T-helper 1 cell (primary cell): Measurements from ENCODE around the gene PPP1R37.
A peak's percentile ranks its signal among the peaks of the same experiment; 100 is the strongest.

Experiments used
- DNase-seq, 5 donors: peaks; one replicate each; pipeline ENCODE4 v3.0.0-alpha.2; 2012 to 2020

PPP1R37 gene

GRCh38 chr19:45070861-45071544, 22.0 kb upstream of the PPP1R37 start:
- no peak for DNase-seq

DNA sequence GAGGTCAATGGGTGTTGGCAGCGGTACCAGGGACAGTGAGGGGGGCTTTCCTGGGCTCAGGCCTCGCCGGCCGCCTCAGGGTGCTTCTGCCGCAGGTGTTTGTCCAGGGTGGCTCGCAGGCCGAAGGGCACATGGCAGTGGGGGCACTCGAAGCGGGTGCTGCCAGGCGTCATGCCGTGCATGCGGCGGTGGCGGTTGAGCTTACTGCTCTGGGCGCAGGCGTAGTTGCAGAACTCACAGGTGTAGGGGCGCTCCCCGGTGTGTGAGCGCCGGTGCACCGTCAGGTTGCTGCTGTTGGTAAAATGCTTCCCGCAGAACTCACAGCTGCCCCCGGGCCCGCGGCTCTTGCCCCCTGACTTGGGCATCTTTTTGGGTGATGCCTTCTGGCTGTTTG, 21.4 kb upstream of the PPP1R37 start:
- DNase-seq: no peak

DNA sequence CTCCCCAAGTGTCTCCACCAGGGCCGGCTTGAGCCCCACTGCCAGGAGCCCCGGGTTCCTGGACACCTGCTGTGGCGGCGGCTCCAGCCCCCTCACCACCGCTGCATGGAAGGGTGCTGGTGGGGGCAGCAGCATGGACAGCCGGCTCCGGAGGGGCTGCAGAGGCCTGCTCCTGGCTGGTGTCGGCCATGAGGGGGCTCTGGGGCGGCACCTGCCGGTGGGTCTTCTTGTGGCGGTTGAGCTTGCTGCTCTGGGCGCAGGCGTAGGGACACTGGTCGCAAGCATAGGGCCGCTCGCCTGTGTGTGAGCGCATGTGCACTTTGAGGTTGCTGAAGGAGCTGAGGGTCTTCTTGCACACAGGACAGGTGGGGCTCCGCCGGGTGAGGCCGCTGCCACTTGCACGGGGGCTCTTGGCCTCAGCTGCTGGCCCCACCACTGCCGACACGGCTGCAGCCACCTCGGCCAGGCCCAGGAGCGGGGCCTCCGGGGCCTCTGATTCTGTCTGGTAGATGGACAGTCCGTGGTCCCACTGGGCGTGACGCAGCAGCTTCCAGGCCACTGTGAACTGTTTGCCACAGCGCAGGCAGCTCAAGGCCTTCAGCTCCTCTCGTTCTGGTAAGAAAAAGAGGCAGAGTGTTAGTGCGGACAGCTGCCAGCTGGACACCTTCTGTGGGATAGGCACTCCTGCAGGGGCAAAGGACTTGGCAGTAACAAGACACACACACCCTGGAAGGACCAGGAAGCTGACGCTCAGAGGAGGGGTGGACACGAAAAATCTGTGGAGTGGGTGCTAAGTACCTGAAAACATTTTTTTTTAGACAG, 20.8 kb upstream of the PPP1R37 start:
- no peak for DNase-seq

DNA sequence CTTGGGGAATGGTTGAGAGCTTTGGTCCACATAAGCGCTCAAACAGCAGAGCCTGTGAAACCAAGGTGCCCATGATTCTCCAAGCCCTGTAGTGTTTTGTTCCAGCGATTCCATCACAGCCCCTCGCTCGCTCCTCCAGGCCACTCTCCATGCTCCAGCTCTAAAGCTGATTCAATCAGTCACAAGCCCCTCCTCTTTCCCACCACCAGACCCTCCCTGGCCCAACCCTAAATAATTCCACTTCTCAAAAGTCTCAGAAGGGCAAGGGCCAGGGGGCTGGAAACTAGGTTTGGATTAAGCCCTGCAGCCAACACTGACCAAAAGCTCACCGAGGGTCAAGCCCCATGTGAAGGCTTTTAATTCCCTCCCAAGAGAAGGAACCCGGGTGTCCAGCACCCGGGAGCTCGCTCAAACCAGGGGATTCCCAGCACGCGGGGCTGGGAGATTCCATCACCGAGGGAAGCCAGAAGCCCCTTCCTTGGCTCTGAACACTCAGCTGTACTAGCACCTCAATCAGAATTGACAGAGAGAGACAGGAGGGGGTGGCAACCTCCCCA, 18.2 kb upstream of the PPP1R37 start:
- no peak for DNase-seq

DNA sequence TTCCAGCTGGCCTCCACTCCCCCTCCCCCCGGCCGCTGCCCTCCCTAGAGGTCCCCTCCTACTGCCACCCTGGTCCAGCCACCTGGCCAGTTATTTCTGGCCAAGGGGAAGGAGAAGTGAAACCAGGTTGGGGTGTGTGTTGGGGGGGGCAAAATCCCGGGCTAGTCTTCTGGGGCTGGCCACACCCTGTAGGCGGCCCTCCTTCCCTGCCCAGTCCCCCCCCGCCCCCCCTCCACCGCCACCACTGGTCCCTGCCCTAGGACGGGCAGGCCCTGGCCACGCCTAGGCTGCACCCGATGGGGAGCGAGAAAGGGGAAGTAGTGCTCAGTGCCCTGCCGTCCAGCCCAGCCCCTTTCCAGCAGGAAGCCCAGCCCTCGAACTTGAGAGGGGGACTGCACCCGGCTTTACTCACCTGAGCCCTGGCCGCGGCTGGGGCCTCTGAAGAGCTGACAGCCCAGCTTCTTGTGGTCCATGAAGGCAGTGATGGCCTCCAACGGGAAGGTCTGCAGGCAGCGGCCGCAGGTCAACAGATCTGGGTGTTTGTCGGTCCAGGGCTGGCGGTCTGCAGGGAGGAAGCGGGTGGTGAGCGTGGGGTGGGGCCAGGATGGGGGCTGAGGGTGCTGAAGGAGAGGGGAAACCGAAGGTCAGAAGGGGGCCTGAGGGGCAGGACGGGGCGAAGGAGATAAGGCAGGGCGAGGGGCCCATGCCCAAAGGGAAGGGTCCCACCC, 17.5 kb upstream of the PPP1R37 start:
- peak in 3 of 5 donors; percentile 23 to 64 (median 24) for DNase-seq

DNA sequence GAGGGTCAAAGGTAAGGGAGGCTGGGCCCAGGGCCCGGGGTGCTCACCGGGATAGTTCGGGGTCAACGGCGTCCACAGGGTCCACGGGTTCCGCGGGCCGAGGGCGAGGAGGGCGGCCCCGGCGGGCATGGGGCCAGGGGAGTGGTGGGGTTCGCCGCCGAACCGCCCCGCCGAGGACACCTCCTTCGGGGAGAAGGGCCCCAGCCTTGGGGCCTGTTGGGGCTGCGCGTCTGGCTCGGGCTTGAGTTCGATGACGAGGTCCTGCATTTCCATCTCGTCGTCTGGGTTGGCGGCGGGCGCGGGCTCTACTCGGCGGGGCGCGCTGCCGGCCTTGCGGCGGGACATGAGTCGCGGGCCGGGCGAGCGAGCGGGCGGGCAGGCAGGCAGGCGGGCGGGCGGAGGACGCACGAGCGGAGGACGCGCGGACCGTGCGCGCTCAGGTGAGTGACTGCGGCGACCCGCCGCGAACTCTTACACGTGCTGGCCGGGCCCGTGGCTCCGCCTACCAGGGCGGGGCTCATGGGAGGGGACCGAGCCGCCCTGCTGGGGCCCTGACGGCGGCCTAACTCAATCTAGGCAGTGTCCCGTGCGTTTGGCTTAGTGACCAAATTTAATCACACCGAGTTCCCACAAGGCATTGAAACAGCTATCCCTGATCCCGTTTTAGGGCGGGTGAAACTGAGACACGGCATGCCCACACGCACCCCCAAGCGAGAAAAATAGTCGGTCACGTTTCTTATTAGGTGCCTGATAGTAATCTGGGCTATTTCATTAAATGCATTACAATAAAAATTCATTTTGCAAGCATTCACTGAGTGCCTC, 16.7 kb upstream of the PPP1R37 start, which contains the start of gene ZNF296:
Gene ZNF296, minus strand, starts transcription at position 450 of the 822 bp plus-strand sequence. Its CDS starts 105 bp downstream, at position 345.
- peak; percentile 65 to 84 (median 71) for DNase-seq

DNA sequence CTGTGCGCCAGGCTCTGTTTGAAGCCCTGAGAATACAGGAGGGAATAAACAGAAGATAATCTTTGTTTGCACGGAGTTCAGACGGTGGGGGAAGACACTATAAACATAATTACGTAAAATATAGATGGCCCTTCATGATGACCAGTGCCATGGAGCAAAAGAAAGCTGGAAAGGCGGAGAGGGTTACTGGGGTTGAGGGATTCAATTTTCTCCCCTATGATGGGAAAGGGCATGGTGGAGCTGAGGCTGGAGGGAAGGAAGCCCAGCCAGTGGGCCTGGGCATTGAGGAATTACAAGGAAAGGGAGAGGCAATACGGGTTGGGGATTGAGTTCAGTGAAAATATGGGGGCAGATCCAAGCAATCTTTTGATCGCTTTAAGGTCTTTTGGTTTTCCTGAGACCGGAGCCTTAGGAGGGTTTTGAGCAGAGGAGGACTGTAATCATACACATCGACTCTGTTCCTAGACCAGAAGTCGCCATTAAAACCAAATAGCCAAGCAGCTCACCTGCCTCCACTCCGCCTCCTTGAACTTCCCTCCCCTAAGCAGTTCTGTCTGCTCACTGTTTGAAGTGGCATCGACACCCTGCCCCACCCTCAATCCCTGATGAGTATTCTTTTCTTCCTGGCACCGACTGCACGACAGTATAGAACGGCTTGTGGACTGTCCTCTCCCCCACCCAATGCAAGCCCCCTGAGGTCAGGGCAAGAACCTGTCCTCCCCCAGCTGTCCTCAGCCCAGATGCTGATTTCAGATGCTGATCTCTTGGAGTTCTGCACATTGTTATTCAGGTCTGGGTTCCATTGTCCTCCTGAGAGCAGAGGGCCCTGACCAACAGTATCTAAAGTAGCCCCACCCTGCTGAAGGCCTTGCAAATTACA, 15.9 kb upstream of the PPP1R37 start:
- no peak for DNase-seq

- DNase-seq: no peak
Measured at GRCh38 chr19:45078390-45079062, 14.5 kb upstream of the PPP1R37 start.

DNA sequence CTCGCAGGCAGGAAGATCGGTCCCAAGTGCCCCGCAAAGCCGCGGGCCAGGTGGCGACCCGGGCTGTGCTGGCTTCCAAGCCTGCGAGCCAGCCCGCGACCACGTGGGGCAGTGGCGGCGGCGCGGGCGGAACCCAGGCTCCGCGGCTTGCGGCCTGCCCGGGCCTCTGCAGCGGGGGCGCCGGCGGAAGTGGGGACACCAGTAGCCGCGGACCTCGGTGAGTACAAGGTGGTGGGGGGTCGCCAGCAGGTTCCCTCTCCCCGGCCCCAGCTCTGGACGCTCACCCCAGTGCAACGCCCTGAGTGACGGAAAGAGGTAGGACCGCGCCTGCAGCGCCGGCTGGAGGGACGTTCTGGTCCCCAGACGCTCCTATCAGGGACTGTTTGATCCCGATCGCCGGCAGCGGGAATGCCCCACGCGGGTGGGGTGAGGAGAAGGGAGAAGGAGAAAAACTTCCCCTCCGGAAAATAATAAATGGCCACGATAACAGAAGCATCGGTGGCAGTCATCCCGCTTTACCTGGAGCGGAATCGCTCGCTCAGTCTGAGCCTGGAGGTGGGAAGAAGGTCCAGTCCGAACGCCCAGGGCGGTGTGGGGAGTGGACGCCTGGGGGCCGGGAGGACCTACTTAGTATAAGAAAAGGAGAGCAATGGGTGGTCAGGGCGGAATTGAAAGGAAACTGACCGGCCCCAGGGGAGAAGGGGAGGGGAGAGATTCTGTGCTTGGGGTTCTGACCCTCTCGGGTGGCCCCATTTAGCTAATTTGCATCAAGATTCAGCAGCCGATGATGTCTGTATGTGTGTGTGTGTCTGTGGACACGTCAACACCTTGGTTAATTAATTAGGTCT, 13.7 kb upstream of the PPP1R37 start, which contains the start of gene GEMIN7:
Gene GEMIN7, plus strand, starts transcription at position 198 of the 848 bp plus-strand sequence. CDS start 10,855 bp downstream, outside the sequence.
- DNase-seq: peak; percentile 52 to 77 (median 63)

DNA sequence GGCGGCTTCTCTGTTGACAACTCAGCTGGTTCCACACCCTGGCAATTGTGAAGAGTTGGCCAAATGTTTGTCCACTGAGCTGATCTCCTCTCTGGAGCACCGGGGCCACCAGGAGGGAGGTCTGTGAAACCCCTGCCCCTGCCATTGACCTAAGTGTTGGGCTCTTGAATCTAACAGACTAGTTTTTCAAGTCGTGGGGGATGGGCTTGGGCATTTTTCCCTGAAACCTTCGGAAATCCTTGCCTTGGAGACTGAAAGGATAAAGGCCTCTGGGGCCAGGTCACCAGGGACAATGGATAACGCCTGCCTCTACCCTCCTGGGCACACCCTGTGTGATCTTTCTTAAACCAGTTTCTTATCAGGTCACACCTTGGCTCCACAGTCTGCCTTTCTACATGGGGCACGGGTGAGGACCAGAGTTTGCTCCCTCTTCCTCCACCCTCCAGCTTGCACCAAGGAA, 13.0 kb upstream of the PPP1R37 start:
- no peak for DNase-seq

GRCh38 chr19:45082170-45082569, 10.8 kb upstream of the PPP1R37 start:
- no peak for DNase-seq

DNA sequence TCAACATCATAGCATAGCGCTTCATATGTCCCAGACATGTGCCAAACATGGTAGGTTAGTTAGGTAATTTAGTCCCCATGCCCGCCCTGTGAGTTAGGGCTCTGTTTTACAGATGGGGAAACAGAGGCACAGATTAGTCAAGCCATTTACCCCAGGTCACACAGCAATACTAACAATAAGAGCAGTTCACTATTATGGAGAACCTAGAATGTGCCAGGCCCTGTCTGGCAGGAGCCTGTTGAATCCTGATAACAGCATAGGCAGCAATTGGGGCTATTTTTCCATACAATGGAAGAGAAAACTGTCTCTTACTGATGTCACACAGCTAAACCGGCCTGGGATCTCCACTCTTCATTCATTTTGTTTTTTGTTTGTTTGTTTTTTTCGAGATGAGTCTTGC, 6.5 kb upstream of the PPP1R37 start:
- no peak for DNase-seq

- peak; percentile 43 to 60 (median 55) for DNase-seq
Measured at GRCh38 chr19:45087531-45087930, 5.4 kb upstream of the PPP1R37 start.

- no peak for DNase-seq
Measured at GRCh38 chr19:45090034-45090433, 2.9 kb upstream of the PPP1R37 start.

DNA sequence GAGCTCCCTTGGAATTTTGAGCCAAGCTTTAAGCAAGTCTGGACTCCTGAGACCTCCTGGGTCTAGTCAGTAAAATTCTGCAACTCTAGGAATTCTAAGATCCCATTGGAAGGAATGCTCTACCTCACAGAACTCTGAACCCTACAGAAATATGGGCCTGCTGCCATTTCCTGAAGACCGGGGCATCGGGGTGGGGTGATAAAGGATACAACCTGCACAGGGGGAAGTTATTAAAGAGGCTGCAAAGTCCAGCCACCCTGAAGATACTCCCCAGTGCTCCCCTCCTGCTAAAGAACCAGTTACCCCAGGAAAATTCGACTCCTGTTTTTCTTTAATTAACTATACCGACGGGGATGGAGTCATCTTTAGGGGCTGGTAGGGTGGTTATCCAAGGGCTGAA, 2.4 kb upstream of the PPP1R37 start:
- no peak for DNase-seq

DNA sequence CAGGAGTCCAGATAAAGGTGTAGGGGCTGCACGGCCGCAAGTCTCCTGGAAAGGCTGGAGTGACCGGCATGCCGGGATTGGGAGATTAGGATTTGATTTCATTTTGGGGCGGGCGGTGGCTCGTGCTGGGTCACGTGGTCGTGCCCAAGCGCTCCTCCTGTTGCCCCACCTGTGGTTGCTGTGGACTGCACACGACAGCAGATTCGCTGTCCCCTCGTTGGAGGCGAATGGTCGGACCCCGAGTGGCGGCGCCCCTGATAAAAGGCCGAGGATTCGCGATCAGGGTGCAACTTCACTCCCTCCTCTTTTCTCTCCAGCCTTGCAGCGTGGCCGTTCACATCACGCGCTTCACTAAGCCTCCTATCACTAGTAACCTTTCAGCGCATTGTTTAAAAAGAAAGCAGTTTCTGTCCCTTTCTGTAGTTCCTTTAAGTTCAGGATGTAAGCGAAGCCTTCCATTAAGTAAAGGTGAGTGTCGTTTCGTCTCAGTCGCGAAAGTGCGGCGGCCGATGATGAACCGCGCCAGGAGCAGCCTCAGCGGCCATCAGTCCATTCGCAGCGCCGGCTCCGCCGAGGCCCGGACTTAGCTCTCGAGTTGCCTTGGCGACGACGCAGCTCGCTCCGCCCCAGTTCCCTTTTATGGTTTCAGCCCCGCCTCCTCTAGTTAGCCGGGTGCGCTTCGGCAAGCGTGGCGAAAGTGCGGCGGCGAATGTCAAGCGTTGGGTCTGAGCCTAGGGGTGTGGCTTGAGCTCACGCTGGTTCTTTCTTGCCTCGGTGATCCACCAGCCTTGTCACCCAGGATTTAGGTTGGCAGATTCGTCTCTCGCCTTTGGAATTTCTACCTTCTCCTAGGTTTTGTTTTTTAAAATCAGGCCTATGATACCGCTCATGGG, 1.7 kb upstream of the PPP1R37 start:
- DNase-seq: peak; percentile 87 to 97 (median 93)

DNA sequence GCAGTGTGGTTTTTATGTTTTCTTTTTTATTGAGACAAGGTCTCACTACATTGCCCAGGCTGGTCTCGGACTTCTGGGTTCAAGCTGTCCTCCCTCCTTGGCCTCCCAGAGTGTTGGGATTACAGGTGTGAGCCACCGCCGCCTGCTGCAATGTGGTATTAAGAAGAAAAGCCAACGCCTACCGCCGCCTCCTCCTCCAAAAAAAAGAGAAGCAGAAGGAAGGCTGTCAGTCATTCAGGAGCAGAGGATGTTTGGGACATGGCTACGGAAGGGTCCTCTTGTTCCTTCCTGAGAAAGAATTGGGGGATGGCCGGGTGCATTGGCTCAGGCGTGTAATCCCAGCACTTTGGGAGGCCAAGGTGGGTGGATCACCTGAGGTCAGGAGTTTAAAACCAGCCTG, 1.2 kb downstream of the PPP1R37 start:
- DNase-seq: no peak

GRCh38 chr19:45094707-45095106, 1.7 kb downstream of the PPP1R37 start:
- DNase-seq: no peak
